ENCODE data around the gene FRMPD3. TPM values are rescaled to one million over a fixed set of nuclear protein-coding genes. Genes with fewer than 3 reads are reported as not detected.
"Not testable (repeated sequence)": the region's sequence is repeated elsewhere in the genome, so short reads cannot be mapped to it uniquely, and the experiment has no call there.

The FRMPD3 gene
- total RNA-seq, result 0.96 TPM

GRCh38 chrX:107448998-107449835 lies at the start of gene FRMPD3:
TSS of gene FRMPD3 (plus strand) at chrX:107449652. CDS start at chrX:107526589, 76,937 bp downstream.
- DNase-seq (ENCODE audit: low spot score), result no peak

DNA sequence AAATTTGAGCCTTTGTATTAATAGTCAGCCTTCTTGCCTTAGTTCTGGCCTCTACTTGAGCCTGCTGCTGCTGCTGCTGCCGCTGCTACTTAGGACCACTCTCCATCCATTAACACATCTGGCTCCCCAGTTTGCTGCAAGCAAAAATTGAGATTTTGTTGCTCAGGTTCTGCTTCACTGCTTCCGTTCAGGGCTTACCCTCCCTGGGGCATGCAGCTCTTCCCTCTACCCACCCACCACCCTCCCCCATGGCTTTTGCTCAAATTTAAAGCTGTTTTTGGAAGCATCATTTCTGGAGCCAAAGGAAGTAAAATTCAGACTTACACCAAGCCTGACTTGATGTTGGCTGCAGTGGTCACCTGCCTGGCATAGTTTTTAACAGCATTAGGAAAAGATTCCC lies 28.9 kb upstream of the FRMPD3 start:
- DNase-seq (ENCODE audit: low spot score), result no peak

DNA sequence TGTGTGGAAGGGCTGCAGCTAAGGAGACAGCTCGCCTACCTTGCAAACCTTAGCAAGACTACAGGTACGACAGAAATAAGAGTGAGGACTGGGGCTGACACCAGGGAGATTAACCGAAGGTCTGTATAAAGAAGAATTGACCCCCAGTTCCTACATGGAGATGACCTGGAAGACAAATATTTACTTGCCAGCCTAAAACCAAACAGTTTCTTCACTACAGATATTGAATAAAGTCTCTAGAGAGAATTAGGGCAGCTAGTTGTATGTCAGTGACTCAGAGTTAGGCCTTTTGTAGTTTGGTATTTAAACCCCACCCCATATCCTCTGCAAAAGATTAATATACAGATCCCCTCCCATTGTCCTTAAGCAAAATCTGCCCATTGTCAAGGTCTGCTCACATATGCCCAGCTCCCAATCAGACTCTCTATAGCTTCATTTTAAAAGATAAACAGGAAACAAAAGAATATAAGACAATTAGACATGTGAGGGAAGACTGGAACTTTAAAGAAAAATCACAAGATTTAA lies 28.1 kb upstream of the FRMPD3 start:
- no peak for DNase-seq (ENCODE audit: low spot score)

- no peak for DNase-seq (ENCODE audit: low spot score)
Measured at GRCh38 chrX:107429090-107429489, 20.4 kb upstream of the FRMPD3 start.

GRCh38 chrX:107440187-107440586 lies 9.3 kb upstream of the FRMPD3 start:
- DNase-seq (ENCODE audit: low spot score), result no peak

GRCh38 chrX:107440692-107441091 lies 8.8 kb upstream of the FRMPD3 start:
- DNase-seq (ENCODE audit: low spot score), result no peak

DNA sequence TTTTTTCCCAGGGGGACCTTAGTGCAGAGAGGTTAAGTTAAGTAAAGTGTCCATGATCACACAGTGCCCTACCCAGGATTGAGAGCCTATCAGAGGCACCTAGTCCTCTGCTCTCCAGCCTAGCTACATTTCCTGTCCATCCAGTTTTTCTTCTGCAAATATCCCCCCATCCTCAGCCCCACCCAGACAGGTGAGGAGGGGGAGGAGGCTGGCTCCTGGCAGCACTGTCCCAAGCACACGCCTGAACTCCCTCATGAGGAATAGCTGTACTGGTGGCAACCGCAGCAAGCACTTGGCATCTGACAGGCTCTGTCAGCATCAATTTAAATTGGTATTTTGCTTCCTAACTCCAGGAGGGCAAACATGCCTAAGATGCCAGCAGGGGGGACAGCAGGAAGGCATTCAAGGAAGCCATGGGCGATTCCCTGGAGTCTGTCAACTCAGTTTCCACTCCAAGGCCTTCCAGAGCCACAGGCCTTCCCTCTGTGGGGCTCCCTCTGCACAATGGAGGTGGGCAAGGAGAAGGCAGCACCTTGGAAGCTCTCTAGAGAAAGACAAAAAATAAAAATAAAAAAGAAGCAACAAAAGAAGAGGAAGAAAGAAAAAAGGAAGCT lies 6.4 kb upstream of the FRMPD3 start:
- no peak for DNase-seq (ENCODE audit: low spot score)

DNA sequence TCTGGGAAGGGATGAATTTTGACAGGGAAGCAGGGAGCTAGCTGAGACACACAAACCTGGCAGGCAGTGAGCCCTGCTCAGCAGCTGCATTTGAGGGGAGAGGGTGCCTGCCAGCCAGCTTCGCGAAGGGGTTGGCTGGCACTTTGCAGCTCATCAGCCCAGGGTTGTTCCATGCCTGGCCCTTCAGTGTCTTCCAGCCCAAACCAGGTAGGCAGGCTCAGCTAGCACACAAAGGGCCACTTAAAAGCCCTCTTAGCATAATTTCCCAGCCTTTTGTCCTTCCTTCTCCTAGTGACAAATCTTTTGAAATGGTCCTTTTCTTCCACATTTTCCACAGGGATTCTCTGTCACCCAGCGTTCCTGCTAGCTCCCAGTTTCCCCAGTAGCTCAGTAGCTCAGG lies 4.3 kb upstream of the FRMPD3 start:
- DNase-seq (ENCODE audit: low spot score), result no peak

GRCh38 chrX:107445631-107446030 lies 3.8 kb upstream of the FRMPD3 start:
- DNase-seq (ENCODE audit: low spot score), result no peak

DNA sequence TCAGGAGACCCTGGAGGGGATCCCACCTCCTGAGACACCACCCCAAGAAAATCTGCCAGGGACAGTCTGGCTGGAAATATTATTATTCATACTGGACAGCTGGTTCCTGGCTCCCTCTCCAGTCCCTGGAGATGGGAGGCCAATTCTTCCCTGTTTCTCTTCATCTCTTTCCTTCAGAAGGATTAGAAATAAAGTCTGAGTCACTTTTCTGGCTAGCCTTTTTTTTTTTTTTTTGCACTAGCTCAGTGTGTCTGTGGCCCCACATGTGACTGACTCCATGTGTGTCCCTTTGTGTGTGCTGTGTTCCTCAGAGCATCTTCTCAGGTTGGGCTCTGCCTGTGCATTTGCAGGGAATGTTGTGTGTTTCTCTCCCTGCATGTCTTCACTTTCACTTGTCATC lies 1.8 kb upstream of the FRMPD3 start:
- no peak for DNase-seq (ENCODE audit: low spot score)

DNA sequence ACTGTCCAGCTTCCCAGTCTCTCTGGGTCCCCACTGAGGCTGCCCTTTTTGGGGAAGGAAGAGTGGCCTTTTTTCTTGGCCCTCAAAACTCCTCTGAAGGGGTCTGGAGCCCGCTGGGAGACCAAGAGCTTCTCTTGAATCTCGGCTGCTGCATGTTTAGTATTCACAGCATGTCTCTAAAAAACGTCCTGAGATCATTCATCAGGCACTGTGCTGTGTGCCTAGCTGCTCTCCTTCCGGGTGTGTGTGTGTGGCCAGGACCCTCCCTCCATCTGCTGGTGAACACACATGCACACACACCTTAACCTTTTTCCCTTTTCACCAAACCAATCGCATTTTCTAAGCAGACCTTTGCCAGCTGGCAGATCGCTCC lies 841 bp upstream of the FRMPD3 start:
- no peak for DNase-seq (ENCODE audit: low spot score)

DNA sequence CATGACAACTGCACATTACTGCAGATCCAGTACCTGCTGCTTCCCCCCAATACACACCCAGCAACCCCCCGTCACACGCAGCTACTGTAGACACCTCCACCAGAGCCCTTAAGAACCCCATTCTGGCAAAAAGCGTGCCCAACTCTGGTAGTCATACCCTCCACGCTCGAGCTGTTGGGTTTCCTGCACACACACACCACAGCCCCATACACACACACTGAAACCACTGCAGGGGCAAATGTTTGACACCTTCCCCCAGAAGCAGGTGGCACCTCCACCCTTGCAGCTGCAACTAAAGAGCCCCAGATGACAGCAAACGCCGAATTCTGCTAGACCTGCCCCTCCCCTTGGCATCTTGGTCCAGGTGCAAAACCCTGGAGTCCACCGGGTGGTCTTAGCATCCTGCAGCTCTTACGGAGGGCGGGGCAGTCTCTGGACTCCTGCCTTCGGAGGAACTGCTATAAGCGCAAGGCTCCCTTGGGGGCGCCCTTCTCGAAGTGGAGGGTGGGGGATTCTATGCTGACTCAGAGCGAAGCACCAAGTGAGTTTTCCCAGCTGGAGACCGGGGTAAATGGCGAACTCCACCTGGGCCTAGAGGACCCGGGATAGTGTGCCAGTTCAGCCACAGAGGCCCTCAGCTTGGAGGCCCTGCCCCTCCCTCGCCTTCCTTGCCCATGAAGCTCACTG lies 1.5 kb downstream of the FRMPD3 start:
- DNase-seq (ENCODE audit: low spot score), result no peak

DNA sequence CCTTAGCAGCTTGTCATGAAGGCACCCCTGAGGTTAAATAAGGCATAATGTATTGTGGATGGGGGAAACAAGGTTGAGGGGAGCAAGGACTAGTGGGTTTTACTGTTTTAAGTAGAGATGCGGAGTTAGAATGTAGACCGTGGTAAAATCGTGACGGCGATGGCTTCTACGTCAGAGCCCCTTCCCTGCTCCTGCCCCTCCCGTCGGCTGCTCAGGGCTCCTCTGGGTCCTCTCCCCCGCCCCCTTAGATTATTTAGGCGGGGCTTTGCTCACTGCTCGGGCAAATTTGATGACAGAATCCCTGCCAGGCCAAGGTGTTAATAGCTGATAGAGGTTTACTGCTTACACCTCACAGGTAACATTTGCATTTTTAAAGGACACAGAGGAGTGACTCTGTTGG lies 2.3 kb downstream of the FRMPD3 start:
- no peak for DNase-seq (ENCODE audit: low spot score)

DNA sequence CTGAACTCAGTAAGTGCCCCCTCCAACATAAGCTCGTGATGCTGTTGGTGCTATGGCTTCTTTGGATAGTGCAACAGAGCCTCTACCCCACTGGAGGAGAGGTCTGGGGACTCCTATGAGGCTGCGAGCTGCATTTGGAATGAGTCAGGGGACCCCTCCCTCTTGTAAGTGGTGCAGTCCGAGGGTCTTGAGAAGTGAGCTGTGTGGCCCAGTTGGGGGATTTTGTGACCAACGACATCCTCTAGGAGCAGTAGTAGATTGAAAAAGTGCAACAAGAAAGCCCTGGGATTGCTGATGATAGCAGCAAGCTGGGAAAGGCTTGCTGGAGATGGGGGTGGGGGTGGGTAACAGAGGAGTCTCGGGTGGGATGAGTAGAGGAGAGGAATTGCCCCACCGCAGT lies 3.1 kb downstream of the FRMPD3 start:
- no peak for DNase-seq (ENCODE audit: low spot score)

- DNase-seq (ENCODE audit: low spot score), result no peak
Measured at GRCh38 chrX:107454302-107454701, 4.8 kb downstream of the FRMPD3 start.

DNA sequence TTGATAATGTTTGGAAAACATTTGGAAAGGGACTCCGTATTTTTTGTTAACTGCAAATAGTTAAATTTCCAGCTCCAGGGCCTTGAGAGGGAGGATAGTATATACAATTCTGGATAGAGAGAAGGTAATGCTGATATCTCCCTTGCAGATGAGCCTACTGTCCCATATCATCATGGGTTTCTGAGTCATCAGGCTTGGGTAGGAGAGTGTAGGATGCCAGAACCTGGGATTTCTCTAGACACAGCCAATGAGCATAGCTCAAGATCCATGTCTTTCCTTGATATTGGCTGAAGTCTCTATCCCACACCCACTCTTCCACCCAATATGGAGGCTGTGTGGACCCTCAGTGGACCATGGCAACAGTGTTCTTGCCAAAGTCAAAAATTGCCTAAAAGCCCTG lies 7.8 kb downstream of the FRMPD3 start:
- no peak for DNase-seq (ENCODE audit: low spot score)

DNA sequence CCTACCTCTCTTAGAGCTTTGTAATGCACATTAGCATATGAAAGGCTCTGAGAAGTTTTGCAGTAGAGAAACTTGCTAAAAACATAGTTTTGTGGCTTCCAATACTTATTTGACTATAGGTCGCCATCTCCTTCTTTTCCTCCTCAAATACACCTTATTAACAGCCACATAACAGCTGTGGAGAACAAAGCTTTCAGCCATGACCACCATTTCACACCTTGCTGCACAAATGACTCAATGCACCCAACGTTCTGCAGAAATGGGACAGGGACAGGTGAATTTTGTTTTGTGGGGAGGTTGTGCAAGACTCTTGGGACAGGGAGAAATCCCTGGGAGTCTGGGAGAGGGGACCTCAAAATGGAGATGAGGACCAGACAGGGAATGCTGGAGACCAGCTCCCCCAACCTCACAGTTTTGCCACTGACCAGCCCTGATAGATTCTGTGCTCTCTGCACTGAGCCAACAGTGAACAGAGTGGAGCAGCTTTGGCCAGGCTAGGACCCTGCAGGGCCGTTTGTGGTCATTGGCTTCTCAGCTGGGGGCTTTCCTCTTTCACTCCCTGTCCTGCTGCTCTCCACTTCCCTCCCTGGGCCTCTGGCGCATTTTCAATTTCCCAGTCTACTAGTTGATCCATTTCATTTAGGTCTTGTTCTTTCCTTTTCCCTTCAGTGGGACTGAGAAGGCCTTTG lies 16.6 kb downstream of the FRMPD3 start:
- no peak for DNase-seq (ENCODE audit: low spot score)

DNA sequence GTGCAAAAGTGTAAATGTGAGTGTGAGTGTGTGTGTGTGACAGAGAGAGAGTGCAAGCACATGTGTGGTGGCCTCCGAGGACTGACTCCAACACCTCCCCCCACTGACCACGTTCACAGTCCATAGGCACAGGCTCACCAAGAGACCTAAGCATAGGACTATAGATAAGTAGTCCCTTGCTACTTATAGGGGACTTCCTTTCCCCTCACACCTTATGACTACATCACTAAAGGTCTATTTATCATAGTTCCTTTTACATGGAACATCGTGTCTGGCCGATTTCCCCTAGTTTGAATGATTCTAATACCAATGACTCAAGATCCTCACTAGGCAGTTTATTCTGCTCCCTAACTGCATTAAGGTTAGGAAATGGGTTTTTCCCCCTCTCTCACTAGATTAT lies 17.8 kb downstream of the FRMPD3 start:
- no peak for DNase-seq (ENCODE audit: low spot score)

DNA sequence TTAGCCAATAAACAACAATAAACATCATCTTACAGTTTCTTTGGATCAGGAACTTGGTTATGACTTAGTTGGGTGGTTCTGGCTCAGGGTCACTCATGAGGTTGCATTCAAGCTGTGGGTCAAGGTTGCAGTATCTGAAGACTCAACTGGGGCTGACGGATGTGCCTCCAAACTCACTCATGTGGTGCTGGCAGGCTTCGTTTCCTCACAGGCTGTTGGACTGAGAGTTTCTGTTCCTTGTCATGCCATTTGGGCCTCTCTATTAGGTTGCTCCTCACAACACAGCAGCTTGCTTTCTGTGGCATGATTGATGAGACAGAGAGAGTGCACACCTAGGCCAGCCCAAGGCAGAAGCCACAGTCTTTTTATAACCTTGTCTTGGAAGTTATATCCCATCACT lies 20.7 kb downstream of the FRMPD3 start:
- DNase-seq (ENCODE audit: low spot score), result no peak

DNA sequence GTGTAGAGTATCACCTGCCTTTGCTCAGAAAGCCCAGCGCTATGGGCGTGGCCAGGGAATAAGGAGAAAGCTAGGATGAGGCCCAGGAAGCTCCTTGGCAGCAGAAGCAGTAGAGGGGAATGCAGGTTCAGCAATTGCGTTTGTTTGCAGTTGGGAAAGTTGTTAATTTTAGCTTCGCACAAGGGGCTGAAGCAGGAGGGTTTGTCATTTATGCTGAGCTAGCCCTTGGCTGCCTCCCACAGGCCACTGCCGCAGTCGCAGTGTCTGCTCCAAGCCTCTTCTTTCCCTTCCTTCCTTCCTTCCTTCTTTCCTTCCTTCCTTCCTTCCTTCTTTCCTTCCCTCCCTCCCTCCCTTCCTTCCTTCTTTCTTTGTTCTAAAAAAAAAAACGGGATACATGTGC lies 21.5 kb downstream of the FRMPD3 start:
- no peak for DNase-seq (ENCODE audit: low spot score)

- not testable (repeated sequence) for DNase-seq (ENCODE audit: low spot score)
Measured at GRCh38 chrX:107471420-107471819, 22.0 kb downstream of the FRMPD3 start.

DNA sequence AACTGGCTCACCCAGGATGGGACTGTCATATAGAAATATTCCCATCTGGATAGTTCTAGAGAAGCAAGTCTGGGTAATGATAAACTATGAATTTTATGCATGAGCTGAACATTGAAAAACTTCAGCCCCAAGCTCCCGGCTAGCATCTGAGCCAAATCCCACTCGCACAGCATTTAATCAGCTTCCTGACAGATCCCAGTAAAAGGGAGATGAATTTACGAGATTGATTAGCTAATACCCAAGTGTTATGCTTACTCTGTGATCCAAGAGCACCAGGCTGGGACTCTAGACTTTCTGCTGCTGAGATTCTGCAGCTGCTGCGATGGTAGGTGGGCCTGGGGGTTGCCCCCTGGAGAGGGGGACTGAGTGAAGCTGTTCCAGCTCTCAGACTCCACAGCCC lies 28.0 kb downstream of the FRMPD3 start:
- no peak for DNase-seq (ENCODE audit: low spot score)
